Forelimb muscle (tissue), 1 donor: ENCODE results near the gene C1GALT1C1L. TPM values are rescaled to one million over a fixed set of nuclear protein-coding genes. Genes with fewer than 3 reads are reported as not detected.
"Not testable (repeated sequence)": the region's sequence is repeated elsewhere in the genome, so short reads cannot be mapped to it uniquely, and the experiment has no call there.

Experiments used
- DNase-seq: peaks from one replicate; pipeline ENCODE4 v3.0.0-alpha.2; 2013; ENCODE audit warnings: low read depth
- polyA plus RNA-seq: library from polyadenylated mRNA; unstranded; fragments of 120-200 nt; gene quantifications from one replicate; pipeline ENCODE4 v1.2.1, GENCODE V29; 2013; ENCODE audit not compliant: insufficient read length

Gene C1GALT1C1L
- polyA plus RNA-seq = 1.0 TPM

DNA sequence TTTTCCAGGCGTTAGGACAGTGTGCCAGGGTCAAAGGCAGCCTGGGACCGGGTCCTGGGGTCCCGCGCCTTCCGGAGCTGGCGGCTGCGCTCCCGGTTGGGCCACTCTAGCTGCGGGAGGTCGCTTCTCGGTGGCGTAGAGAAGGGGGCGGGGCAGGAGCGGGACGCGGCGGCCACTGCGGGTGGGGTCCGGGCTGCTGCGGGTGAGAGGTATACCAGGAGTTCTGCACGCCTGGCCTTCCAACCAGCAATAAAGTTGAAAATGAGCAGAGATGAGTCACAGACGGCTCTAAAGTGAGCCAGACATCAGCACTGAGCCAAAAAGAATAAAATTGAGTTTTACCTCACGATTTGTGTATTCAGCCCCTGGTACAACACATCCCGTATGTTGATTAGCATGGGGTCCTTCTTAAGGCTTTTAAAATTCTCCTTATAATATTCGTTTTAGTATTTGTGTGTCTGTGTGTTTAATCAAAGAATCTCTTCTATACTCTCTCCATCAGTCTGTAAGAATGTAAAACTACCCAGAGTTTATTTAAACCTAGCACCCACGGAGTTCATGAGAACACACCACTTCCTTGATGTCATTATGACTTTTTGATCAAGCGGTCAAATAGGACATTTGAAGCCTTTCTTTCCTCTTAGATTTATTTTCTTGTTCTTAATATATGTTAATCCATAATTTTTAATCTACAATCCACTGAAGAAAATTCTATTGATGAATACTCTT, at the start of gene C1GALT1C1L:
TSS of gene C1GALT1C1L (minus strand) at position 108 of the 729 bp plus-strand sequence. CDS start at position 1, 107 bp downstream.
- DNase-seq = no peak

DNA sequence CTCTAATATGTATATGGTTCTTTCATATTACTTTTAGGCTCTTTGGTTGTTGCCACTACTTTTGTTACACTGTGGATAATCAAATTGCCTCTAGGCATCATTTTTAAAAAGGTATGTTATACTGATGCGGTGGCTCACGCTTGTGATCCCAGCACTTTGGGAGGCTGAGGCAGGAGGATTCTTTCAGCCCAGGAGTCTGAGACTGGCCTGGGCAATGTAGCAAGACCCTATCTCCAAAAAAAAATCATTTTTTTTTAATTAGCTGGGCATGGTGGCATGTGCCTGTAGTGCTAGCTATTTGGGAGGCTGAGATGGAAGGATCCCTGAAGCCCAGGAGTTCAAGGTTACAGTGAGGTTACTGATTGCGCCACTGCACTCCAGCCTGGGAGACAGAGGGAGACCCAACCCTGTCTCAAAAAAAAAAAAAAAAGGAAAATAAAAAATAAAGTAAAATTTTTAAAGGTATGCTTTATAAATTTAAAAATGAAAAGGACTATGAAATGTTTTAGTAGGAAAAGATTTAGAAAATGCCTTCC, 49.5 kb upstream of the C1GALT1C1L start:
- DNase-seq = no peak

DNA sequence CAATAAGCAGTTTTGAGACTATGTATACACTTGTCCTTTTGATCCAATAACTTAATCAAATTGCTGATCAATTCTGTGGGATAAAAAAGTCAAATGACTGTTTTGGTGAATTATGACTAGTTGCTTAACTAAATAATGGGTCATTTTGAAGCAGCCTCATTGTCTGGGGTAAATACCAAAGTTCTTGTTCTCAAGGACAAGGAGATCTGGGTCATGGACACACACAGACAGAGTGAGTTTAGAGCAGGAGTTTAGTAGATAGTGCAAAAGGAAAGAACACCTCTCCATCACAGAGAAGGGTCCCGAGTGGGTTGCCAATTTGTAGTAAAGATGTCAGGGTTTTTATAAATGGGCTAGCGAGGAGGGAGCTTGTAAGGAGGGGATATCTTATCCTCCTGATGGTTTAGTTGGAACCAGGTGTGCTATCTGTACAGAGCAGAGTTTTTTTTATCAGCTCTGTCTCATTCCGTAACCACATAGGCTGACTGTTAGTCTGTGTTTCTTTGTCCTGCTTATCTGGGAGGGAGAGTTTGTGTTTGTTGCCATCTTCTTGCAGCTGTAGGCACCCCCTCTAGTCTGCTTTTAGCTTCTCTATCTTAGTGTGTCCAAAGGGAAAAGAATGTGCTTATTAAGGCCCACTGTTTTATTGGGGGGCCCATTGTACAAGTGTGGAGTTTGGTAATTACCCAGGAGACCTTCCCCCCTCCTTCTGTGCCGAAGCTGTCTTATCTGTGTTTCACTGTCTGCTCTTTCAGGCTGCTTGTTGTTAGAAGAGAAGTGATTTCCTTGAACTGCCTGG, 48.7 kb upstream of the C1GALT1C1L start:
- DNase-seq = no peak

DNA sequence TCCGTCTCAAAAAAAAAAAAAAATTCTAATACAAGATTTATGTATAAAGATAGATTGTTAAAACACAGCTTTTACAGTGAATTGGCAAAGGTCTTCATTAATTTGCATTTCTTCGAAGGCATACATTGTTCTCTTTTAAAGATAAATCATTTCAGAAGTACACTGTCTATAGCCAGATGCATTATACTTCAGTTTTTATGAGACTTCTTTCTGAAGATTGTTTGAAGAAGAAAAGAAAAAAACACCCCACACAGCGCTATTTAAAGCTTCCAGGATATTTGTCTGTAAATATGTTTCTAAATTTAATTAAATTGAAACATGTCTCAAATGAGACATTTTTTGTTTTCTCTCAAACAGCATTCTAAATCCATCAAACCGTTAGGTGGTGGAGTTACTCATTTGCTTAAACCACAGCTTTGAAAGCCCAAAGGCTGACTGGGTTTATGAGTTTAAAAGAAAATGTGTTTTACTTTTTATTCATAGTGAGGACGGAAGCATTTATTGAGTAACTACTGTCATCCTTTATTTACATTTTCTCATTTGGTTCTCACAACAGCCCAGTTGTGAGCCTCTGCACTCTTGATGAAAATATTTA, 42.4 kb upstream of the C1GALT1C1L start:
- no peak for DNase-seq

DNA sequence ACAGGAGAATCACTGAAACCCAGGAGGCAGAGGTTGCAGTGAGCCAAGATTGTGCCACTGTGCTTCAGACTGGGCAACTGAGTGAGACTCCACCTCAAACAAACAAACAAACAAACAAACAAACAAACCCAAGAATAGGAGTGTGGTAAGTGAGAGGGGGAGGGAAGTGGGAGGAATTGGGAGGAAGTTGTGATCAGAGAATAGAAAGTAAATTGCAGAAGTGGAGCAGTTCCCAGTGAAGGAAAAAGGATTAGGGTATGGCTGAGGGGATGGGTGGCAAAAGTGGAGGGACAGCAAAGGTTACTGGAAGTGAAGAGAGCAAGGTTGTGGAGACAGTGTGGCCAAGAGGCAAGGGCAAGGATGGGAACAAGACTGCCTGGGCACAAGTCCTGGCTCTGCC, 41.1 kb upstream of the C1GALT1C1L start:
- DNase-seq = no peak

DNA sequence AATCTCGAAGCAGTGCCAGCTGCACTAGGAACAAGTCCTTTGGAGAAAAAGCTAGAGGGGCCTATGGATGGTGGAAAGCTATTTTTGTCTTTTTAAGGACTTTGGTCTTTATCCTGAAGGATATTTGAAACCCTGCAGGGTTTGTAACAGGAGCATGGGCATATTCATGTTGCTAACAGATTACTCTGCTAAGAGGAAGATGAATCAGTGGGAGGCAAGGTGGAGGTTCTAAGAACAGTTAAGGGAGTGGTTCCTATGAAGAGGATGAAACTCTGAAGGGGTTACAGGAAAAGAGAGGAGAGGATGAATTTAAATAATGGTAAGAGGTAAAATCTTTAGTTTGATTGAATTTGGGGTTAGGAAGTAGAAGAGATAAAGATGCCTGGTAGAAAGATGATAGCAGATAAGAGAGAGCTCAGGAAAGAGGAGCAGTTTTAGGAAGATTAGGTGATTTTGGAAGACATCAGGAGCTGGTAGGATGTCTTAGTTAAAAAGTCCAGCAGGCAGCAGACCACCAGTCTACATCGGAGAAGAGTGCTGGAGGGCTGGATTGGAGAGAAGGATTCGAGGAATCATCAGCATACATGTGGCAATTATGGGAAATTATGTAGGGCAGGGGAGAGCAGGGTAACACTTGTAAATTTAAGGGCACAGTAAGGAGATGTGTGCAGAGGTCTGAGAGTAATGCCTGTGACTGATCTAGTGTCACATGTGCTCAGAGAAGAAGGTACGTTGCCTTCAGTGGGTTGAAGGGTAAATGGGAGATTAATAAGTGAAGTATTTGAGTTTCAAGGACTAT, 39.3 kb upstream of the C1GALT1C1L start:
- no peak for DNase-seq

DNA sequence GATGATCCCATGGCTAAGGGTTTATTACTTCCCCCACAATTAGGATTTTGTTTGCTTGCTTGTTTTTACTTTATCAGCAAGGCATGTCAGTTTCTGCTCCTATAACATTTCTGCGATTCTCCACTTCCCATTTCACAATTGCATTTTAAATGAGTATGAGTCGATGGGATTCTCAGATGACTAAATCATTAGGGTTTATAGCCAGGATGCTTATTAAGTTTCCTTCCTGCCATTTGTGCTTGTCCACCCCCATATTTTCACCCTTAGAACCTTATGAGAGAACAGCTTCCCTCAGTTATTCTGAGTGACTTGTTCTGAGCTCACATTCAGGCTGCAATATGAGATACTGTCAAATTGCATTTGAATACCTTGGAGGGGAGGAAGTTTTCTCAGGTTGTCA, 37.9 kb upstream of the C1GALT1C1L start:
- DNase-seq = no peak

DNA sequence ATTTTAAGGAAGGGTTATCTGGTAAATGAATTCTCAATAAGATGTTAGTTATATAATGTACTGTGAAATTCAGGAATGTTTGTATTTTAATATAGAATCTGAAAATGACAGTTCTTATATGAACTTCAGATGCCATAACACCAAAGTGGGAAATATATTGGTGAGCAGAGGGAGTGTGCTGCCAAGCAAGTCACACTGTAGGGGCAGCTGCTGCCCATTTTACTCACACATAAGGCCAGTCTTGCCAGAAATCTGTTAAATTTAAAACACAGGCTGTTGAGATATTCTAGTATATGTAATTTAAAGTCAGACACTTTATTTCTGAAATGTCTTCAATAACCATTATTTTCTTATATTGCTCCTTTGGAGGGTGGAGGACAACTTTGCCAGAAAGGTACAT, 34.6 kb upstream of the C1GALT1C1L start:
- no peak for DNase-seq

DNA sequence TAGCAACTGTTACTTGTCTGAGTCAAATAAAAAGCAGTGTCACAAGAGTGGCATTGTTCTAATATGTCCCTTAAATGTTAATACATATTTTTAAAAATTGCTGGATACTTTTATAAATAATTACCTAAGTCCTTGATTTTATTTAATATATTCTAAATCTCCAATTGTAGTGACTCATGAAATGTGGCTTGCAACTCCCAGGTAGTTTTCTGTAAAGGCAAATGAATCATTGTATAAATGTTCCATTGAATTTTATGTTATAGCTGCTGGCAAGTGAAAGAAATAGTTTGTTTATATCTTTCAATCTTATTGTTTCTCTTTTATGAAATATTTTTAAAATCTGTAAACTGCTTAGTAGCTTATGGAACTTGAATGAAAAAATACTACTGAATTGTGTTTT, 32.7 kb upstream of the C1GALT1C1L start:
- DNase-seq = no peak

DNA sequence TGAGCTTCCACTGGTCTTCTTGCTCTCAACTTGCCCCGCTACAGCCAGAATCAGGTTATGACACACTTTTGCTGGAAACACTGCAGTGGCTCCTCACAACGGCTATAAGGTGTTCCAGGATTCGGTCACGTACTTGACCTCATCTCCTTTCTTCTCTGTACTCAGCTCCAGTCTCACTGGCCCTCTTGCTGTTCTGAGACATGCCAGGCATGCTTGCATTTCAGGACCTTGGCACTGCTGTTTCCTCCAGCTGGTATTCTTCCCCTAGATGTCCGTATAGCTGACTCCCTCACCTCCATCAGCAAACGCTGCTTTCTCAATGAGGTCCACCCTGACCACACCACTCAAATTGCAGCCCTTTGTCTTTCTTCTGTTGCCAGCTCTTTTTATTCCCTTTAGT, 31.9 kb upstream of the C1GALT1C1L start:
- DNase-seq = no peak

DNA sequence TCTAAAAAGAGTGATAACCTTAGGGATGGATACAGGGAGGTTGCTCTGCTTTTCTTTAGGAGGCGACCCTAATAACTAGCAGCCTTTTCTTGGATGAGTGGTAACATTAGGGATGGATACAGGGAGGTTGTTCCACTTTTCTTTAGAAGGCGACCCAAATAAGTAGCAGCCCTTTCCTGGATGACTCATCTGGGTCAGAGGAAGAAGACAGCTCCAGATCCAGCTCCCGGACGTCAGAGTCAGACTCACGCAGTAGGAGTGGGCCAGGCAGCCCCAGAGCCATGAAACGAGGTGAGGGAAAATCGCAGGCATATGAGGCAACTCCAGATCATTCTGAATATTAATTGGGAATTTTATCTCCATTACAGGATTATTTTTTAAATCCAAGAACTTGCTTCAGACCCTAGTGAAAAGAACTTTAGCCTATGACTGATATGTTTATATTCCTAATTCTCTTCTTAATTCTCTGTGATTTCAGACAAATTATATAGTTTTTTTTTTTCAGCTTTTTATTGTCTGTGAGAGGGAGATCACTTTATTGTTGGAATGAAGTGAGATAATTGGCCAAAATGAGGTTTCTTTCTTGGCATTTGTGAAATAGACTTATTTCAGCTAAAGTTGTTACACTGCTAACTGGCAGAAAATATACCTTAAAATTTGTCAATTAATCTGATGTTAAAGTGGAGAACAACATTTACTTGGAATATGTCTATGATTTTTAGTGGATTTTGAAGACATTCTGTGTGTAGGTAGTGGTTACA, 31.2 kb upstream of the C1GALT1C1L start:
- no peak for DNase-seq

DNA sequence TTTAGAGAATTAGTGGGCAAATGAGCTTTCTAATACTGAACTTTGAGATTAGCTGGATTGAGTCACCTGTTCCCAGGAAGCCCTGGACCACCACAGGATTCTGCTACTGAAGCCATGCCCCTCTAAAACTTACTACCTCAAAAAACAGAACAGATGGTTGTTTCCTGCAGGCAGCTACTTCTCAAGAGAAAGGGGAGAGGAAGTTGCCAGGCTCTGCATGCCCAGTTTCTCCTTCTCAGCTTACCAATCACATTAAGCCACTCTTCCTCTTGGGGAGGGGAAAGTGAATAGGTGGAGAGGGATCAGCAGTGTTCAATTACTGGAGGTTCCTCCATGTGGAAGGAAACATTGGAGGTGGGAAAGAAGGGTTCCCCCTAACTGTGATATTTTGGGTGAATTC, 24.9 kb upstream of the C1GALT1C1L start:
- no peak for DNase-seq

DNA sequence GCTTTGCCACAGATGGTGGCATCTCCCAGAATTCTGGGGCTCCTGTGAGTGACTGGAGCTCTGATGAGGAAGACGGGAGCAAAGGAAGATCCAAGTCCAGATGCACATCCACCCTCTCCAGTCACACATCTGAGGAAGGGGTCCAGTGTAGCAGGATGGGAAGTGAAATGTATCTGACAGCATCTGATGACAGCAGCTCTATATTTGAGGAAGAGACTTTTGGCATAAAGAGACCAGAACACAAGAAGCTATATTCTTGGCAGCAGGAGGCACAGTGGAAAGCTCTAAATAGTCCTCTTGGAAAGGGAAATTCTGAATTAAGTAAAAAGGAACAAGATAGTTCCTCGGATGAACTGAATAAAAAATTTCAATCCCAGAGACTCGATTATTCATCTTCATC, 23.5 kb upstream of the C1GALT1C1L start:
- no peak for DNase-seq

DNA sequence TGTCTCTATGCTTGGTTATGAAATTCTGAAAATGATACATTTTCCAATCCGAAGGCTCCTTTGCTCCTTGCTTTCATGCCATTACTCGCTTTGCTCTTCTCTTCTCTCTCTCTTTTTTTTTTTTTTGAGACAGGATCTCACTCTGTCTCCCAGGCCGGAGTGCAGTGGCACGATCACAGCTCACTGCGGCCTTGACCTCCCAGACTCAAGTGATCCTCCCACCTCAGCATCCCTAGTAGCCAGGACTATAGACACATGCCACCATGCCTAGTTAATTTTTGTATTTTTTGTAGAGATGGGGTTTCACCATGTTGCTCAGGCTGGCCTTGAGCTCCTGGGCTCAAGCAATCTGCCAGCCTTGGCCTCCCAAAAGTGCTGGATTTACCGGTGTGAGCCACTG, 21.9 kb upstream of the C1GALT1C1L start:
- not testable (repeated sequence) for DNase-seq

DNA sequence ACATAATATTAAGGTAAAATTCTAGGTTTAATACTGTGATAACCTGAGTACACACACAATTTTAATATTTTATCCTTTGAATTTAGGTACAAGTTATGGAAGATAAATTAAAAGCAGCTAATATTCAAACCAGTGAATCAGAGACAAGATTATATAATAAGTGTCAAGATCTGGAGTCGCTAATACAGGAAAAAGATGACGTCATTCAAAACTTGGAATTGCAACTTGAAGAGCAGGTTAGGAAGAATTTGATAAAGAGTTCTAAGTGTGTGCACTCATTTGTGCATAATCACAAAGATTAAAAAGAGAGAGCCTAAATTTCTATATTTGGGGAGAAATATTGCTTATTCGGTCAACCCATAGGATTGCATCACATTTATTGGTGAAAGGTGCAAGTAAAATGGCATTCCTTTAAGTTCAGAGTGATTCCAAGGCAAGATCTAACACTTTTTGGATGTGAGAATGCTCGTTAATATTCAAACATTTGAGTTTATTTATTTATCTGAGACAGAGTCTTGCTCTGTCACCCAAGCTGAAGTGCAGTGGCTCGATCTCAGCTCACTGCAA, 16.3 kb upstream of the C1GALT1C1L start:
- no peak for DNase-seq

DNA sequence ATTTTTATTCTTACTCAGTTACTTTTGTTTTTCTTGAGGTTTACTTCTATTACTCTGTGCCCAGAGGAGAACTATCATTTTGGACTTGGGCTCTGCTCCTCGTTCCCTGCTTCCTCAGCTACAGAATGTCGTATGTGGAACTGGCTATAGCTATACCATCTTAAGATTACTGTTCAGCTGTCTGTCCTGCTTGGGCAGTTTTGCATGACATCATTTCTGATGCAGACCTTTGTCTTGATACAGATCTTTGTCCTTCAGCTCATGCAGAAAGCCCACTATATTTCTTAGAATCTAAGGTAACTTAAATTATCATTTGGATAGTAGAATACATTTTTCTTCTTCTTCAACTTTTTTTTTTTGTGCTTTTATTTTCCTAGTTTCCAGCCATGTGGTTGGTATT, 13.8 kb upstream of the C1GALT1C1L start:
- no peak for DNase-seq

DNA sequence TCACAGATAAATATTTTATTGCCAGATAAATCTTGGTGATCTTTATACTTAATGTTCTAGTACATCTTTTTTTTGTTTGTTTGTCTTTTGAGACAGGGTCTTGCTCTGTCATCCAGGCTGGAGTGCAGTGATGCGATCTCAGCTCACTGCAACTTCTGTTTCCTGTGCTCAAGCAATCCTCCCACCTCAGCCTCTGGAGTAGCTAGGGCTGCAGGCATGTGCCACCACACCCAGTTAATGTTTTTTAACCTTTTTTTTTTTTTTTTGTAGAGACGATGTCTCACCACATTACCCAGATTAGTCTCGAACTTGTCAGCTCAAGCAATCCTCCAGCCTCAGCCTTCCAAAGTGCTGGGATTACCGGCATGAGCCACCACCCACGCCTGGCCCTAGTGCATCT, 9.1 kb upstream of the C1GALT1C1L start:
- DNase-seq = no peak

DNA sequence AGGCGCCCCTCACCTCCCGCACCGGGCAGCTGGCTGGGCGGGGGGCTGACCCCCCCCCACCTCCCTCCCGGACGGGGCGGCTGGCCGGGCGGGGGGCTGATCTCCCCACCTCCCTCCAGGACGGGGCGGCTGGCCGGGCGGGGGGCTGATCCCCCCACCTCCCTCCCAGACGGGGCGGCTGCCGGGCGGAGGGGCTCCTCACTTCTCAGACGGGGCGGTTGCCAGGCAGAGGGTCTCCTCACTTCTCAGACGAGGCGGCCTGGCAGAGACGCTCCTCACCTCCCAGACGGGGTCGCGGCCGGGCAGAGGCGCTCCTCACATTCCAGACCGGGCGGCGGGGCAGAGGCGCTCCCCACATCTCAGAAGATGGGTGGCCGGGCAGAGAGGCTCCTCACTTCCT, 1.6 kb upstream of the C1GALT1C1L start:
- DNase-seq = not testable (repeated sequence)

DNA sequence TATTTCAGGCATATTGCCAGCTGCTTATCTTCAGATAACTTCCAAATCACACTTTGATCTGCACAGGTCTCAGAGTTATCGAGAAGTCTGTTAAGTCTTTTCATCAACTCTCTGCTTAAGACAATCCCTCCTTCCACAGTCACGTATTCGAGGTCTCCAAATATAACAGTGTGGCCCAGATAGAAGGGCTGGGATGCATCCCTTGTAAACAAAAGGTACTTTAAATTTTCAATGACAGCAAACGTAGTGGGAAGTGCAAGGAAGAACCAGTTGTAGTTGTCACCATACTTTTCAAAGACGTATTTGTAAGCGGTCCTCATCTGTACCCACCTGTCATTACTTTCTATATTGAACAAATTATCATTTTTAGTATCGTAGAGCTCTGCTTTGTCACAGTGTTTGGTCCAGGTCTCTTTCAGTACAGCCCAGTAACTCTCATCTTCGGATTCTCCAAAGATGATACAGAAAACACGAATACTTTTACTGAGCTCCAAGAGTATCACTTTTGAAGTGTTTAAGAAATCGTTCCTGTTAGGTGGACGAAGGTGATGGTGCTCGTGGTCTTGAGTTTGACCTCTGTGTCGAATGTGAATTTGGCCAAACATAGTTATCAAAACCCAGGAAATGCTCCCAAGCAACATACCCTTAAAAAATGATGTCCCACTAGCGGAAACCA, 445 bp downstream of the C1GALT1C1L start:
- DNase-seq = no peak

DNA sequence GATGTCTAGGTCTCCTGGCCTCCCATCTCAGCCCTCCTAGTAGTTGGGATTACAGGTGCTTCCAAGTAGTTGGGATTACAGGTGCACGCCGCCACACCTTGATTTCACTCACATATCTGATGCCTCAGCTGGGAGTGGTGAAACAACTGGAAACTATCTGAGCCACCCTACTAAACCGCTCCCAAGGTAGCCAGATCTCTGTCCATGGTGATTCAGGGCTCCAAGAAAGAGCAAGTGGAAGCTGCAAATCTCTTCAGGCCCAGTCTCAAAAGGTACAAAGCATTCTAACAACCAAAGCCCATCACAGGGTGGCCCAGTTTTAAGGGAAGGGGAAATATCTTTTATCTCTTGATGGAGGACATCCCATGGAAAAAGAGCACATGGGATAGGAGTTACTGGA, 19.0 kb downstream of the C1GALT1C1L start:
- no peak for DNase-seq
